GM18873 (cell line): Measurements from ENCODE around the gene HSD17B1.
"Not testable (repeated sequence)": the region's sequence is repeated elsewhere in the genome, so short reads cannot be mapped to it uniquely, and the experiment has no call there.

Experiments
- ATAC-seq: cut with Tn5 transposase; IDR thresholded peaks from one replicate; pipeline ENCODE4 v1.9.1; 2021; ENCODE audit warnings: mild to moderate bottlenecking, moderate library complexity, moderate number of reproducible peaks; ENCODE audit not compliant: unreplicated experiment, low FRiP score

HSD17B1 gene

GRCh38 chr17:42552736-42553135 is at the start of gene HSD17B1:
HSD17B1 (plus strand) TSS chr17:42552923; CDS start chr17:42552934, 11 bp downstream.
- not testable (repeated sequence) for ATAC-seq

- ATAC-seq: no peak
Observed at GRCh38 chr17:42502926-42503325, 49.8 kb upstream of the HSD17B1 start.

GRCh38 chr17:42507671-42508070 is 45.1 kb upstream of the HSD17B1 start:
- ATAC-seq: no peak

GRCh38 chr17:42508426-42509165 is 44.1 kb upstream of the HSD17B1 start:
- ATAC-seq: no peak

- ATAC-seq: no peak
Observed at GRCh38 chr17:42509409-42509808, 43.3 kb upstream of the HSD17B1 start.

- ATAC-seq: no peak
Observed at GRCh38 chr17:42509841-42510240, 42.9 kb upstream of the HSD17B1 start.

- ATAC-seq: no peak
Observed at GRCh38 chr17:42512246-42512645, 40.5 kb upstream of the HSD17B1 start.

- ATAC-seq: no peak
Observed at GRCh38 chr17:42512733-42513251, 39.9 kb upstream of the HSD17B1 start.

- no peak for ATAC-seq
Observed at GRCh38 chr17:42513686-42514085, 39.0 kb upstream of the HSD17B1 start.

- ATAC-seq: no peak
Observed at GRCh38 chr17:42514279-42514678, 38.4 kb upstream of the HSD17B1 start.

- no peak for ATAC-seq
Observed at GRCh38 chr17:42514867-42515266, 37.9 kb upstream of the HSD17B1 start.

- ATAC-seq: no peak
Observed at GRCh38 chr17:42517516-42517915, 35.2 kb upstream of the HSD17B1 start.

GRCh38 chr17:42518046-42518754 is 34.5 kb upstream of the HSD17B1 start:
- ATAC-seq: no peak

- ATAC-seq: no peak
Observed at GRCh38 chr17:42518755-42519545, 33.8 kb upstream of the HSD17B1 start.

- no peak for ATAC-seq
Observed at GRCh38 chr17:42519546-42520491, 32.9 kb upstream of the HSD17B1 start.

- no peak for ATAC-seq
Observed at GRCh38 chr17:42520540-42520951, 32.2 kb upstream of the HSD17B1 start.

- ATAC-seq: no peak
Observed at GRCh38 chr17:42521036-42521435, 31.7 kb upstream of the HSD17B1 start.

- no peak for ATAC-seq
Observed at GRCh38 chr17:42521666-42522262, 31.0 kb upstream of the HSD17B1 start.

- no peak for ATAC-seq
Observed at GRCh38 chr17:42522263-42522790, 30.4 kb upstream of the HSD17B1 start.
